Heart right ventricle (tissue), 16 donors: Measurements from ENCODE around the gene MAP3K13. TPM values are rescaled to one million over a fixed set of nuclear protein-coding genes. Genes with fewer than 3 reads are reported as not detected.

Source experiments
- ATAC-seq, 8 donors: fragments of 200-7000 bp; cut with Tn5 transposase; one replicate each; pipeline ENCODE4 v1.9.1; 2020; ENCODE audit warnings: mild to moderate bottlenecking in 8 of 8, moderate library complexity in 8 of 8, moderate number of reproducible peaks in 1 of 8
- DNase-seq, 2 donors: peaks; one replicate each; pipeline ENCODE4 v3.0.0-alpha.2; 2020
- H3K27ac ChIP-seq, 10 donors: fragments of 200-600 bp; sonication (generic) in 2 of 10; one replicate each; pipeline versions ENCODE4 v1.5.0 to v1.8.0; 2020 to 2022; ENCODE audit warnings: mild to moderate bottlenecking in 3 of 10
- H3K27me3 ChIP-seq, 7 donors: fragments of 200-600 bp; one replicate each; pipeline ENCODE4 v1.8.0; 2021 to 2022; ENCODE audit warnings: mild to moderate bottlenecking in 2 of 7
- H3K36me3 ChIP-seq, 9 donors: fragments of 200-600 bp; sonication (generic) in 1 of 9; one replicate each; pipeline versions ENCODE4 v1.5.0 to v1.8.0; 2020 to 2022; ENCODE audit warnings: mild to moderate bottlenecking in 2 of 9
- H3K4me1 ChIP-seq, 9 donors: fragments of 200-600 bp; sonication (generic) in 1 of 9; one replicate each; pipeline versions ENCODE4 v1.5.0 to v1.8.0; 2020 to 2022; ENCODE audit warnings: mild to moderate bottlenecking in 4 of 9
- H3K4me3 ChIP-seq, 10 donors: fragments of 200-600 bp; sonication (generic) in 2 of 10; one replicate each; pipeline versions ENCODE4 v1.5.0 to v1.8.0; 2020 to 2022; ENCODE audit warnings: mild to moderate bottlenecking in 7 of 10, moderate library complexity in 2 of 10
- H3K9me3 ChIP-seq, 11 donors: fragments of 200-600 bp in 10 of 11; sonication (generic) in 2 of 11; one replicate each; pipeline versions ENCODE4 v1.5.0 to v1.8.0; 2013 to 2022; ENCODE audit warnings: mild to moderate bottlenecking in 2 of 11, control low read depth in 1 of 11, moderate library complexity in 1 of 11
- WGBS, 2 donors: extraction: QIAGEN DNeasy Blood & Tissue Kit; methylation state at CpG; one replicate each; pipeline ENCODE4 v1.1.7; 2013; ENCODE audit warnings: inconsistent platforms in 1 of 2; 5-methylcytosine and 5-hydroxymethylcytosine counted together
- intact Hi-C, 10 donors: fragments of 100-400 bp; cut with DNase I; formaldehyde crosslinking; loops; one replicate each; pipeline versions ENCODE4 v1.11.1 to v1.14.2; 2022
- polyA plus RNA-seq, 2 donors: library from polyadenylated mRNA; stranded (reverse); fragments of 200-250 nt; gene quantifications; one replicate each; pipeline ENCODE4 v1.2.3, GENCODE V29; 2013
- total RNA-seq, 10 donors: library from RNA; stranded (reverse); fragmentation: NEBNext Ultra II Directional in 3 of 10; extraction: Animal tissue kit (Norgen Biotek cat#: 25700) in 3 of 10; gene quantifications; one replicate each; pipeline versions ENCODE4 v1.2.1 to v1.2.4, GENCODE V29; 2021 to 2023
- TF ChIP-seq, protein P1 (sequence below), 9 donors: fragments of 200-600 bp; sonication (generic) in 2 of 9; IDR thresholded peaks; one replicate each; pipeline versions ENCODE4 v1.5.0 to v1.8.0; 2021 to 2022; ENCODE audit warnings: antibody characterized with exemption in 9 of 9, mild to moderate bottlenecking in 5 of 9, moderate library complexity in 1 of 9
- donor health status: Arrhythmogenic right ventricular cardiomyopathy.
- donor health status: ischemic (EF 13 %, LVEDD 7.1; RV severe dilation, severe dysfunction).
- donor health status: healthy with polysubstance abuse.
- donor health status: DM: no; HTN: yes; CAD: no.
- donor health status: DM: no; HTN: no; CAD: no.
- donor health status: ischemic (EF 25% LVEDD 6.9; RV normal size, moderate dysfunction).
- donor health status: ischemic (EF 25% LVEDD 5.7; RV mildly dilated, moderate dysfunction).
- donor health status: healthy.
- donor health status: DM: yes; HTN: yes; CAD: no.
- donor health status: Ischemic cardiomyopathy.
- donor health status: ischemic (EF 35%, LVEDD 5.7; RV mildly dilated, moderate dysfunction).
- donor health status: nonischemic (EF 11% LVEDD 7.7; RV severe dilation, severe dysfunction).
- donor health status: DM: yes; HTN: yes; CAD: no.
- donor health status: PGD.
- donor health status: ischemic (EF 29% LVEDD 5.4; RV normal size, mild dysfunction).
- donor health status: nonischemic (EF 23%, LVEDD 6.1; RV moderate dilation, normal function).

The MAP3K13 gene
- total and polyA plus RNA-seq, 12 donors: 7.1 to 14.9 (median 10.5) TPM

DNA sequence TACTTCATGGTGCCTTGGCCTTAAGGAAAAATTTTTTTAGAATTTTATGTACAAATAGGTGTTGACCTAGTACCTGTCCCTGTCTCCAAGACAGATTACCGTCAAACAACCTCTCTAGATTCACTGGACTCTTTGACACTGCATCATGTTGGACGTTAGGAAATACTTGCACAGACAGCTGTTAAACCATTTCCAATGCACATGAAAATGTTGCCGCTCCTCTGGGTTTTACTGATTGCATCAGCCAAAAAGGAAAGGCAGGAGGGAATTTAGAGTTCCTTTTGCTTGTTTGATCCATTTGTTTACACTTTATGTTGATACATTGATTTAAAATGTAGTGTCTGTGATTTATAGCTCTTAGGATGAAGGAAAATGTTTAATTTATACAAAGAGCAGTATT, 121.4 kb downstream of the MAP3K13 start:
- intact Hi-C loops: no loop called here
- ATAC-seq: no peak
- peaks cover 0 to 96% (median 12%) of the 10 kb centered on the region in 9 donors for H3K36me3 ChIP-seq

DNA sequence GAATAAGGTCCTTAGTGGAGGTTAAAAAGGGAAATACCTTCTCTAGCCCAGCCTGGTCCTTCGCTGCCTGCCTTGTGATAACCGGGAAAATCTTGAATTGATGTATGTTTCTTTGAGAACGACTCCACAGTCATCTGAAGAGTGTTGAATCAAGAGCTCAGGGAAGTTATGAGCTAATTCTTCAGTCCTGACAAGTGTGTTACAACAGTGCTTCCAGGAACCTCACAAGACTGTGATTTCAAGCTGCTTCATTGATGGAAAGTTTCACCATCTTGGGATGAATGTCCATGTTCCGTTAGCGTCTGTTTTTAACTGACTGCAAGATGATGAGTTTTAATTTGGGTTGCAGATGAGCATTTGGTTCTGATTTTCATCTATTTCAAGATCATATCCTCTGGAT, 123.5 kb downstream of the MAP3K13 start:
- DNase-seq (no peak), ATAC-seq (no peak)
- Histone ChIP-seq H3K36me3 (peaks cover 0 to 96% (median 29%) of the 10 kb centered on the region in 9 donors), H3K4me3 (no peak overlapping the region), H3K4me1 (no peaks in the 10 kb centered on the region), H3K9me3 (no peaks in the 10 kb centered on the region), H3K27me3 (no peaks in the 10 kb centered on the region), H3K27ac (no peak overlapping the region)
- intact Hi-C loops: no loop called here
- TF ChIP-seq, protein P1, sequence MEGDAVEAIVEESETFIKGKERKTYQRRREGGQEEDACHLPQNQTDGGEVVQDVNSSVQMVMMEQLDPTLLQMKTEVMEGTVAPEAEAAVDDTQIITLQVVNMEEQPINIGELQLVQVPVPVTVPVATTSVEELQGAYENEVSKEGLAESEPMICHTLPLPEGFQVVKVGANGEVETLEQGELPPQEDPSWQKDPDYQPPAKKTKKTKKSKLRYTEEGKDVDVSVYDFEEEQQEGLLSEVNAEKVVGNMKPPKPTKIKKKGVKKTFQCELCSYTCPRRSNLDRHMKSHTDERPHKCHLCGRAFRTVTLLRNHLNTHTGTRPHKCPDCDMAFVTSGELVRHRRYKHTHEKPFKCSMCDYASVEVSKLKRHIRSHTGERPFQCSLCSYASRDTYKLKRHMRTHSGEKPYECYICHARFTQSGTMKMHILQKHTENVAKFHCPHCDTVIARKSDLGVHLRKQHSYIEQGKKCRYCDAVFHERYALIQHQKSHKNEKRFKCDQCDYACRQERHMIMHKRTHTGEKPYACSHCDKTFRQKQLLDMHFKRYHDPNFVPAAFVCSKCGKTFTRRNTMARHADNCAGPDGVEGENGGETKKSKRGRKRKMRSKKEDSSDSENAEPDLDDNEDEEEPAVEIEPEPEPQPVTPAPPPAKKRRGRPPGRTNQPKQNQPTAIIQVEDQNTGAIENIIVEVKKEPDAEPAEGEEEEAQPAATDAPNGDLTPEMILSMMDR (IDR thresholded peaks at IDR 0.05): no peak
- WGBS, 2 donors: 94 to 96% methylated on average over 5 of the region's 5 CpGs

More for the DNA sequence above, 121.4 kb downstream of the MAP3K13 start:
- 54 to 78% methylated on average over 3 of the region's 3 CpGs for WGBS, 2 donors
- H3K4me3 ChIP-seq: no peak overlapping the region
- no peak overlapping the region for H3K27ac ChIP-seq
- no peak for DNase-seq
- H3K4me1 ChIP-seq: no peaks in the 10 kb centered on the region
- H3K27me3 ChIP-seq: no peaks in the 10 kb centered on the region
- no peaks in the 10 kb centered on the region for H3K9me3 ChIP-seq
- TF ChIP-seq, protein P1 (IDR thresholded peaks at IDR 0.05): no peak

DNA sequence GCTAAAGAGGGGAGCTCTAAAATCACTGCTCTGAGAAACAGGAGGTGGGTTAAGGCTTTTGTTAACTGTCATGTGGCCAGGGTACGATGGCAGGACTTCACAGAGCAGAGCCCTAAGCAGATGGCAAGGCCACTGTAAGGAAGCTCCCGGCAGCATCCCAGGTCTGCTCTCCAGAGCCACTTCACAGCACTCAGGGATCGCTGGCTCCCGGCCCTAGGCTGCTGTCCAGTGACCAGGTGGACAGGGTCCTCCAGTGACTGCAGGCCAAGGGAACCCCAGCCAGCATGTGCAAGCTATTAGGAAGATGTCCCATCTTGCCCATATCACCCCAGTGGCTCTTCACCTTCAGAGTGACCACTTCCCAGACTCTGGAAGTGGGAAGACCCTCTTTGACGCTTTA, 125.5 kb downstream of the MAP3K13 start:
- peaks cover 0 to 95% (median 30%) of the 10 kb centered on the region in 9 donors for H3K36me3 ChIP-seq
- no peak for ATAC-seq

DNA sequence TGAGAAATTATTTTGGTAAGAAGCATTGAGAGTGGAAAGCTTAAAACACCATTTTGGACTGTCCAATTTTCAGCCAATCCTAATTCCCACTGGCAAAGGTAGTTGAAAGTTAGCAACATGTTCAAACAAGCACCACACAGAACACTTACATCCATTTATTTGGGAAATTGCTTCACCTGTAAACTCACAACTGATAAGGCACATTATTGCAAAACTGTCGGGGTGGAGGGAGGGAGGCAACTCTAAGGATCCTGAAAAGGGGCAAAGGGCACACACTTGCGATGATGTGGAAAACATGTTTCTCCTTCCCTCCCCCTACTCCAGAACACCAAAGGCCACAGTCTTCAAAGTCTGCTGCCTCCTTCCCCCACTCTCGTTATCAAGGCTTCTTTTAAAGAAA, 126.5 kb downstream of the MAP3K13 start:
- Histone ChIP-seq H3K36me3 (peaks cover 0 to 99% (median 34%) of the 10 kb centered on the region in 9 donors), H3K4me3 (no peak overlapping the region), H3K27me3 (no peaks in the 10 kb centered on the region), H3K4me1 (no peaks in the 10 kb centered on the region), H3K9me3 (no peaks in the 10 kb centered on the region), H3K27ac (no peak overlapping the region)
- 86 to 91% methylated on average over 3 of the region's 3 CpGs for WGBS, 2 donors
- DNase-seq (no peak), ATAC-seq (no peak)
- TF ChIP-seq, protein P1 (IDR thresholded peaks at IDR 0.05): no peak
- intact Hi-C loops: no loop called here

More for the DNA sequence above, 125.5 kb downstream of the MAP3K13 start:
- Histone ChIP-seq H3K4me1 (no peaks in the 10 kb centered on the region), H3K27me3 (no peaks in the 10 kb centered on the region), H3K9me3 (no peaks in the 10 kb centered on the region), H3K4me3 (no peak overlapping the region), H3K27ac (no peak overlapping the region)
- WGBS, 2 donors: 83 to 92% methylated on average over 5 of the region's 5 CpGs
- TF ChIP-seq, protein P1 (IDR thresholded peaks at IDR 0.05): no peak
- DNase-seq: no peak
- intact Hi-C loops: no loop called here
